AG08395 (cell line): ENCODE data around the gene NUDCD3.
A peak's percentile ranks its signal among the peaks of the same experiment; 100 is the strongest.

Experiments
- DNase-seq: peaks from one replicate; pipeline ENCODE4 v3.0.0; 2012; ENCODE audit warnings: mixed read lengths, low spot score

NUDCD3 gene

GRCh38 chr7:44477938-44478337 is 12.5 kb downstream of the NUDCD3 start:
- DNase-seq = no peak

DNA sequence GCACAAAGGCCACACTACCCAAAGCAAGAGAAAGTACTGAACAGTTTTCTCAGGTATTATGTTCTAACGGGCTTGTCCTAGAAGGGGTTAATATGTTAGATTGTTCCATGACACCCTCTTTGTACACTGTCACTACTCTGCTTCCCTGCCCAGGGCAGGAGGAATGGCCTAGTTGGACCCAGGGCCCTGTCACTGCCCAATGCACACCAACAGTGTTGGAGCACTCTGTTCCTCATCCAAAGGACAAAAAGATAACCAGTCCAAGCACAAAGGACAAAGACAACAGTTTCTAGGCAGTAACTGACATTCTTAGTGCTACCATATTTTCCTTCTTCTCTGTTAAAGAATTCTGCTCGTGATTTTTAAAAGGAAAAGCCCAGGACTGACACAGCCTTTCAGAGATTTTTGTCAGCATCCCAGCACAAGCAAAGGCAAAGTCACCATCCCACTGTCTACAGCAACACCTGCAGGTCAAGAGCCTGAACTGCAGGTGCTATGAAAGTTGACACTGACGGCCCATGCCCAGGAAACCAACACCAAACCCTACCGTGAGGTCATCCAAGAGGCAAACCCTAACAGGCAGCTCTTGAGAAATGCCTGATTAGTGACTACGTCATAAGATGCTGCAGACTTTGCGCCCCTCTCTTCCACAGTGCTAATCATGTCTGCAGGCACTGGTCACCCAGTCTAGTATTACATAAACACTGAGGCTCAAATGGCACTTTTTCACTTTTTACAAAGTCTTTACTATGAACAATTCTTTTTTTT is 13.2 kb downstream of the NUDCD3 start:
- DNase-seq = peak; percentile 89

DNA sequence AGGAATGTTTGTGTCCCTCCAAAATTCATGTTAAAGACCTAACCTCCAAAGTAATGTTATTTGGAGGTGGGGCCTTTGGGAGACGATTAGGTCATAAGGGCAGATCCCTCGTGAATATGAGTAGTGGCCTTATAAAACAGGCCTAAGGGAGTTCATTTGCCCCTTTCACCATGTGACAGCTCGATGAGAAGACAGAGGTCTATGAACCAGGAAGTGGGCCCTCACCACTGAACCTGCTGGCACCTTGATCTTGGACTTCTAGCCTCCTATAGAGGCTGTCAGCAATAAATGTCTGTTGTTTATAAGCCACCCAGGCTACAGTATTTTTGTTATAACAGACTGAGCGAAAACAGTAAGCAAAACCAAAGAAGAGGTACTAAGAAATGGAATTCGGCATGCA is 14.1 kb downstream of the NUDCD3 start:
- no peak for DNase-seq

GRCh38 chr7:44473295-44473694 is 17.2 kb downstream of the NUDCD3 start:
- peak; percentile 14 for DNase-seq

GRCh38 chr7:44472843-44473242 is 17.6 kb downstream of the NUDCD3 start:
- no peak for DNase-seq

GRCh38 chr7:44471850-44472249 is 18.6 kb downstream of the NUDCD3 start:
- DNase-seq = no peak

- no peak for DNase-seq
Measured at GRCh38 chr7:44471436-44471835, 19.0 kb downstream of the NUDCD3 start.

DNA sequence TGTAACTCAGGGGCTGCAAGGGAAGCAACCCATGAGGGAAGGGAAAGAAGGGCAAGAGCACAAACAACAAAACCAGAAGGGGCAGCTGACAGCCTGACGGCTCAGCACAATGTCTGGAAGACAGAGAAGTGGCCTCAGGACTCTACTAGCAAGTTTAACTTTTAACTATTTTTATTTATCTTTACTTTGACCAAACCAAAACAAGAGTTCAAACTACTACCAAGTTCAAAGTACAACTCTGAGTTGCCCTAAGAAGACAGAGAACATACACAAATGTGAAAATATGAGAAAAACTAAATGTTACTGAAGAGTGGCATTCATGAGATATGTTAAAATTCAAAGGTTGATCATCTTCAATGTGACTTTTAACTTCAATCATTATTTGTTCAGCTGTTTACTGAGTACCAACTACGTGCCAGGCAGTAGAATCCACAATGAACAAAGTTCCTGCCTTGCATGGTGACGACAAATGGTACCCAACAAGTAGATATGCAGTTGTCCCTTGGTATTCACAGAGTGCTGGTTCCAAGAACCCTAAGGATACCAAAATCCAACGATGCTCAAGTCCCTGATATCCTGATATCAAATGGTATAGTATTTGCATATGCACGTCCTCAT is 19.7 kb downstream of the NUDCD3 start:
- no peak for DNase-seq

GRCh38 chr7:44470135-44470479 is 20.4 kb downstream of the NUDCD3 start:
- DNase-seq = no peak

GRCh38 chr7:44469461-44470134 is 20.9 kb downstream of the NUDCD3 start:
- DNase-seq = no peak

DNA sequence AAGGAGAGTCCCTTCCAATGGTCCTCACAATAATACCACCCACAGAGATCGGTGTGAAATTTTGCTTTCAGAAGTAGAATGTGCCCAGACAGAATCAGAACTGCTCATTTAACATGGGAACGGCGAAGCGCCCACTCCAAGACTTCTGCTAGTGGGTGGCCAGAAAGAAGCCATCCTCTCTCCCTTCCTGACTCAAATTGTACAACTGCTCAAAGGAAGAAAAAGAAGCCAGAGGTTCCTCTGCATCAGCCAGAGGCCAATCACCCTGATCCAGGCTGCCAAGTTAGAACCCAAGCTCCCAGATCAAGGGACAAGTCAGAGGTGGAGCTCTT is 23.3 kb downstream of the NUDCD3 start:
- no peak for DNase-seq

DNA sequence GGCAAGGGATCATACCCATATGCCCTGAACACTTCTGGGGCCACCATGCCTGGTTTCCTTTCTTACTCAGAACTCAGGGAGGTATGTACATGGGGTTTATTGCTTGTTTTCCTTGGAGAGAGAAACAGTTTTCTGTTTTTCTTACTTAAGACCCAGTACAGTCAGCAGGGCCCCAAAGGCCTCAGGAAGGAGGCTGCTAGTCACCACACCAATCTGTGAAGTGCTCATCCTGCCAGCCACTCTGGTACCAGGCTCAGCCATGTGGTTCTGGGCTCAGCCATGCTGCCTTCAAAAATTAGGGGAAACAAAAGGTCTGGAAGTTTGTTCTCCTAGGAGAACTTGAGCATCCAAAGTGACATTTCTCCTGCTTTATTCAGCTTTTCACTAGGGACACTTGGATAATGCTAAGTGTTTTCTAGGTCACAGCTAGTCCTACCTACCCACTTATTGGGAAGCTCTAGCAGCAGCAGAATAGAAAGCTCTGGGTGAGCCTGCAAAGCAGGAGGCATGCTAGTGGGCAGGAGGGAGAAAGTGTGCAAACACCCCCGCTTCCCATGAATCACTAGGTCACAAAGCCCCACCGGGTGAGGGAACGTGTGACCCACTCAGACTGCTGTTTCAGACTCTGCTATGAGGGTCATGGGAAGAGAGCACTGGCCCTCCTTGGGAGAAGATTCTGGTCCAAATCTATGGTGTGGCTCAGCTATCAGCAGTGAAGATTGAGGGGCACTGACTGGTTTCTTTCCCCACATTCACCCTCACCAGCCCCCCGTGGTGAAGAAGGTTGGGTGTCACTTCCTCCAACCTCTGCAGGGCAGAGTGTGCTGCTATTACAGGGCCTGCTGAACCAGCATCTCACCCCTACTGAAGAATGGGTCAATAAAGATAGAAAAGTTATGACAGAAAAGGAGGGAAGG is 23.9 kb downstream of the NUDCD3 start:
- DNase-seq = no peak

DNA sequence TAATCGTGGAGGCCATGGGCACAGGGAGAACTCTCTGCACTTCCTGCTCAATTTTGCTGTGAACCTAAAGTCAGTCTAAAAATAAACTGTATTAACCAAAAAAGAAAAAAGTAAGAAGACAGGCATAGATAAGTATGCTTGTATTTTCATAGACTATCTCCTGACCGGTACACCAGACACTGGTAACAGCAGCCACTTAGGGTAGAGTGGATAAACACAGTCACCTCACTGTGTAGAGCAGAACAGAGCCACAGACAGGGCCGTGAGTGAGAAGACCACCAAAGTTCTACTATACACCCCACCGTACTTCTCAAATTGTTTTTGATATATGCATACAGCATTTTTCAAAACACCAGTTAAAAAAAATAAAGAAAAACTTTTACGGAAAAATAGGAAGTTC is 25.0 kb downstream of the NUDCD3 start:
- no peak for DNase-seq

- DNase-seq = no peak
Measured at GRCh38 chr7:44463169-44463808, 27.2 kb downstream of the NUDCD3 start.

DNA sequence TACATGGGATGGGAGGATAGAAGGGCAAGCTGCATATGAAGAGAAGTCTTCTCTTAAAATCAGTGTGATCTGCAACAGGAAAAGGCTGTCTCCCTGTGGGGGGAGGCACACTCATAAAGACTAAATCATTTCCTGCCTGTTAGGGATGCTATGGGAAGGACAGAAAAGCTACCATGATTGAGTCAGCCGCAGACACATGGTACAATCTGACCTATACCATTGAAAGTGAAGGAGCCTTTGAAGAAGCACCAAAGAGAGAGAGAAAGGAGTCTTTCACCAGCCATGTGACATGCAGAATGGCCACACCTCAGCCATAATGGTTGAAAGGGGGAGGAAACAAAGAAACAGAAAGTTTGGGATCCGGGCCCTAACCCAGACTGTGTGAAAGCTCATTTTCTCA is 29.1 kb downstream of the NUDCD3 start:
- DNase-seq = peak; percentile 67

DNA sequence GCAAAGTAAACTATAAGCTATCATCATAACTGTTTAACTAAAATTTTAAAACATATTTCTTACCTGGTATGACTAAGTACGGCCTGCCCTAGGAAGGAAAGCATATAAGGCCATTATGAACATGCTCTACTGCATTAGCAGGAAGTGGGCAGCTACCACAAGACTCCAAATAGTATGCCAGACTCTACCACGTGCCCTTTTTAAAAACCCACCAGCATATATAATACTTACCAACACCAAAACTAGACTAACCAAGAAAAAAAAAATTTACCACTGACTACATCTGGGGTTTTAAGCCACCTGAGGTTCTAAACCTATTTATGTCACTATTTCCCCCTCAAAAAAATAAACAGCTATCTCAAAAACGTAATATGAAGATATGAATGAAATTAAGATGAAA is 30.1 kb downstream of the NUDCD3 start:
- no peak for DNase-seq

GRCh38 chr7:44455155-44455554 is 35.3 kb downstream of the NUDCD3 start:
- DNase-seq = no peak

DNA sequence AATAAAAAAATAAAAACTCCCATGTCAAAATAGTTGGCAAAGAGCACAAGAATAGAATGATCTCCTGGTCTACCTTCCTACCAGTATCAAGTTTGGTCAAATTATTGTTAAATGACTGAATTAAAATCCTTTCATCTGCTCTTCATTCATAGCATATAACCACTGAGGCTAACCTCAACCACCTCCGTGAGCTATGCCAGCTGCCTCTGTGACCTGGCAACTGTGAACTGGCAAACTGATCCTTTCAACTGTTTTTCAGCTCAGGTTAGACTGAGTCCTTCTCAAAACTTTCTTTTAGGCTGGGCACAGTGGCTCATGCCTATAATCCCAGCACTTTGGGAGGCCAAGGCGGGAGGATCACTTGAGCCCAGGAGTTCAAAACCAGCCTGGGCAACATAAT is 36.1 kb downstream of the NUDCD3 start:
- no peak for DNase-seq

GRCh38 chr7:44451123-44451522 is 39.3 kb downstream of the NUDCD3 start:
- DNase-seq = no peak

DNA sequence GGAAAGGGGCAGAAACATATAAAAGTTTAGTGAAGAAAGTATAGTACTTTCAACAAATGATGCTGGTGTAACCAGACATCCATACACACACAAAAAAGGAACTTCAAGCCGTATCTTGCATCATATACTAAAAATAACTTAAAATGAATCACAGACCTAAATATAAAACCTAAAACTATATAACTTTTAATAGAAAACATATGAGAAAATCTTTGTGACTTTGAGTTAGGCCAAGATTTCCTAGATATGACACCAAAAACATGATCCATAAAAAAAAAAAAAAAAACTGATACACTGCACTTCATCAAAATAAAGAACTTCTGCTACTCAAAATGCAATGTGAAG is 40.9 kb downstream of the NUDCD3 start:
- DNase-seq = peak; percentile 13

DNA sequence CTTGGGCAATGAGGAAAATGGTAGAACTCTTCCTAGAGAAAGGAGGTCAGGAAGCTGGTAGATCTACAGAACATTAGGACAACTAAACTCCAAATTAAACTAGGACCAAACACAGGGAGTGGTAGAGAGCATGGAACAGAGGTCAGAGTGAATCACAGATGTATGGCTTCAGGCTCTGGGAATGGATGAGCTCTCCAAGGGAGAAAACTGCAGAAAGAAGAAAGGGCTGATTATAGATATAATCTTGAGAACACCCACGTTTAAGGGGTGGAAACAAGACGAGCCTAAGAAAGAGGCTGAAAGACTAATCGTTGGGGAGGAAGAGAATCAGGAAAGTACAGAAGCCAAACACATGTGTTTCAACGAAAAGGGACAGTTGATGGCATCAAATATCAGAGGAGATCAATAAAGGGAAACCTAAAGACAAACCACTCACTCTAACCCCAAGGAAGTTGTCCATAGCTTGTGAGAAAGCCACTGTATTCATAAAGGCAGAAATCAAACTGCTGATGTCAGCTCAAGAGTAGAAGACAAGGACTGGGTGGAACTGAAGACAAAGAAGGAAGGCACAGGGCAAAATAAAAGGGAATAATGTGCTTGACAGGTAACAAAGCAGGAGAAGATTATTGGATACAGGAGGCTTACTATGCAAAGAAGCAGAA is 41.4 kb downstream of the NUDCD3 start:
- no peak for DNase-seq
